Endothelial cell of umbilical vein (primary cell): Measurements from ENCODE around the gene GSDME. TPM values are rescaled to one million over a fixed set of nuclear protein-coding genes. Genes with fewer than 3 reads are reported as not detected.

ENCODE experiments used
- BruUV-seq: library from RNA; stranded (reverse); fragments of 400-500 nt; replicated peaks from 2 replicates; lab custom pipeline; 2021; lab: Mats Ljungman, UMichigan
- CTCF ChIA-PET: fragments of 300-600, 350-600 bp; sonication (Branson Sonifier 250); formaldehyde crosslinking; loops from one replicate; lab custom pipeline; 2021; ENCODE audit warnings: antibody characterized with exemption, inconsistent platforms; lab: Charles Lee
- POLR2A ChIA-PET: fragments of 300-600, 350-600 bp; sonication (Branson Sonifier 250); formaldehyde crosslinking; loops from one replicate; lab custom pipeline; 2021; ENCODE audit warnings: antibody characterized with exemption, inconsistent platforms; lab: Charles Lee
- DNase-seq: peaks from one replicate; pipeline ENCODE4 v3.0.0-alpha.2; 2011; ENCODE audit warnings: low read depth, low spot score
- FAIRE-seq: peaks from 2 replicates; lab custom pipeline; 2011; peaks lifted over from hg19 to GRCh38; lab: Jason Lieb, UNC
- H2AFZ ChIP-seq: 2 replicates; pipeline ENCODE4 v1.6.0; 2012; ENCODE audit warnings: low read depth, low read length, control low read depth, inconsistent platforms
- H3K27ac ChIP-seq: 2 replicates; pipeline ENCODE4 v1.5.1; 2011; ENCODE audit warnings: low read depth, mild to moderate bottlenecking, control low read depth, low read length, moderate library complexity; ENCODE audit not compliant: insufficient read depth
- H3K27me3 ChIP-seq, 2 experiments: 2 replicates each; pipeline versions ENCODE4 v1.6.0 to v1.6.1; 2011; ENCODE audit warnings: low read length in 2 of 2, mixed read lengths in 1 of 2; ENCODE audit not compliant: control insufficient read depth in 2 of 2, insufficient read depth in 2 of 2
- H3K36me3 ChIP-seq, 2 experiments: 2 replicates in 1 of 2; 3 replicates in 1 of 2; pipeline ENCODE4 v1.5.1; 2011; ENCODE audit warnings: low read length in 2 of 2, mild to moderate bottlenecking in 1 of 2, moderate library complexity in 1 of 2; ENCODE audit not compliant: control insufficient read depth in 2 of 2, insufficient read depth in 2 of 2; ENCODE audit errors: extremely low read depth in 1 of 2
- H3K4me1 ChIP-seq: 3 replicates; pipeline ENCODE4 v1.5.1; 2011; ENCODE audit warnings: mild to moderate bottlenecking, low read length; ENCODE audit not compliant: control insufficient read depth, insufficient read depth; ENCODE audit errors: extremely low read depth
- H3K4me2 ChIP-seq: 2 replicates; pipeline ENCODE4 v1.6.1; 2011; ENCODE audit warnings: low read length, control low read depth, mixed read lengths; ENCODE audit not compliant: insufficient read depth
- H3K4me3 ChIP-seq, 3 experiments: fragments of 200-600 bp in 1 of 3; sonication (generic), shearing (Covaris generic) in 1 of 3; replicated peaks in 1 of 3; 2 replicates each; pipeline ENCODE4 v1.5.1; 2011 to 2016; ENCODE audit warnings: control low read depth in 3 of 3, low read length in 3 of 3, mild to moderate bottlenecking in 2 of 3, inconsistent platforms in 1 of 3, low read depth in 1 of 3, moderate library complexity in 1 of 3; ENCODE audit not compliant: insufficient read depth in 1 of 3
- H3K79me2 ChIP-seq: 2 replicates; pipeline ENCODE4 v1.6.0; 2012; ENCODE audit warnings: low read length, inconsistent platforms; ENCODE audit not compliant: control insufficient read depth, insufficient read depth
- H3K9ac ChIP-seq: replicated peaks from 2 replicates; pipeline ENCODE3; 2011; ENCODE audit warnings: low read length, control low read depth; ENCODE audit not compliant: insufficient read depth; ENCODE audit errors: extremely low read depth
- H3K9me1 ChIP-seq: replicated peaks from 3 replicates; pipeline ENCODE4 v1.6.0; 2011; ENCODE audit warnings: mild to moderate bottlenecking, low read length; ENCODE audit not compliant: control insufficient read depth, insufficient read depth; ENCODE audit errors: extremely low read depth
- H3K9me3 ChIP-seq: replicated peaks from 2 replicates; pipeline ENCODE4 v1.5.1; 2012; ENCODE audit warnings: low read length, inconsistent platforms; ENCODE audit not compliant: control insufficient read depth, insufficient read depth
- H4K20me1 ChIP-seq: replicated peaks from 2 replicates; pipeline ENCODE3; 2011; ENCODE audit warnings: mild to moderate bottlenecking, low read length; ENCODE audit not compliant: control insufficient read depth, insufficient read depth; ENCODE audit errors: extremely low read depth
- EZH2 ChIP-seq: IDR thresholded peaks from 2 replicates; pipeline ENCODE4 v1.6.1; 2012; ENCODE audit warnings: borderline replicate concordance, low read depth, mild to moderate bottlenecking, moderate library complexity, low read length, inconsistent platforms; ENCODE audit not compliant: severe bottlenecking
- FOS ChIP-seq: IDR thresholded peaks from 2 replicates; pipeline ENCODE4 v1.6.1; 2011; ENCODE audit warnings: mild to moderate bottlenecking, low read length, moderate library complexity, borderline replicate concordance; ENCODE audit not compliant: insufficient read depth
- GATA2 ChIP-seq: IDR thresholded peaks from 2 replicates; pipeline ENCODE4 v1.7.0; 2011; ENCODE audit warnings: low read depth, mild to moderate bottlenecking, moderate library complexity, mixed read lengths, low read length; ENCODE audit not compliant: insufficient read length, insufficient read depth
- JUN ChIP-seq: IDR thresholded peaks from 2 replicates; pipeline ENCODE4 v1.6.1; 2011; ENCODE audit warnings: borderline replicate concordance, low read depth; ENCODE audit not compliant: insufficient read length, insufficient read depth
- MAX ChIP-seq: IDR thresholded peaks from 2 replicates; pipeline ENCODE4 v1.6.1; 2011; ENCODE audit not compliant: insufficient read depth, insufficient read length
- MYC ChIP-seq: IDR thresholded peaks from one replicate; pipeline ENCODE4 v1.6.1; 2011; ENCODE audit warnings: mild to moderate bottlenecking, low read depth, low read length
- POLR2A ChIP-seq: IDR thresholded peaks from 2 replicates; pipeline ENCODE4 v1.6.1; 2012; ENCODE audit warnings: low read depth, mild to moderate bottlenecking, control low read depth, low read length
- POLR2AphosphoS5 ChIP-seq: IDR thresholded peaks from 2 replicates; pipeline ENCODE4 v1.6.1; 2012; ENCODE audit warnings: low read depth, mild to moderate bottlenecking, control low read depth, low read length, moderate library complexity; ENCODE audit not compliant: insufficient read depth
- dilution Hi-C: fragments of 300-500 bp; cut with MboI; formaldehyde crosslinking; loops from one replicate; pipeline ENCODE4 v1.15.0; 2019; ENCODE audit warnings: low sequenced_read_pairs; ENCODE audit not compliant: extremely low pct_ligation_motif_present
- intact Hi-C: fragments of 100-400 bp; cut with micrococcal nuclease; formaldehyde crosslinking; loops from one replicate; pipeline ENCODE4 v1.10.0; 2022
- polyA plus RNA-seq, 4 experiments: library from polyadenylated mRNA; depleted of rRNA in 3 of 4; stranded (reverse) in 3 of 4; unstranded in 1 of 4; fragments of >200 nt; gene quantifications; 2 replicates each; pipeline versions ENCODE4 v1.2.1 to v1.2.3, GENCODE V29; 2011 to 2012; ENCODE audit warnings: missing spikeins in 1 of 4
- total RNA-seq: library from RNA; stranded (reverse); gene quantifications from 2 replicates; pipeline ENCODE4 v1.2.3, GENCODE V29; 2021
- TF ChIP-seq, protein P1 (sequence below), 2 donors: IDR thresholded peaks; 1 replicate in 1 of 2; 2 replicates in 1 of 2; pipeline ENCODE4 v1.5.1; 2011; ENCODE audit warnings: low read length in 2 of 2, mild to moderate bottlenecking in 2 of 2, moderate library complexity in 2 of 2, control low read depth in 1 of 2, inconsistent platforms in 1 of 2, low read depth in 1 of 2; ENCODE audit not compliant: insufficient read depth in 1 of 2; ENCODE audit errors: extremely low read depth in 1 of 2

Gene GSDME
- total and polyA plus RNA-seq, 2 donors (not counting 3 experiments of a cell fraction or from before 2014, with no cell fraction given) = 21.1 to 23.4 TPM

DNA sequence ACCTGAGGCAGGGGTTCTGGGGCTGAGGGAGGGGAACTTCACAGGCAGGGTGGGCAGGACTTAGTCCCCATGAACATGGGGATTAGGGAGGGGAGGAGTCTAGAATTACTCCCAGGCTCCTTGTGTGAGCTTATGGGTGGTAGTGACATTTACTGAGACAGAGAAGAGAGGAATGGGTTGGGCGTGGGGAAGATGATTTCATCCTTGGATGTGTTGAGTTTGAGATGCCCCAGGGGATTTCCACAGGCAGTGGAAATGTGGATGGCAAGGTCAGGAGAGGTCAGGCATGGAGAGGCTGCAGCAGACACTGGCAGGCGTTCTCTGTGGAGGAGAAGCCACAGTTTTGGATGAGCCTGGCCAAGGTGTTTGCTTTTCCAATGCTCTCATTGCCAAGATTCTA is 26.4 kb upstream of the GSDME start:
- no peak overlapping the region for H3K27ac ChIP-seq
- no peak overlapping the region for H3K4me3 ChIP-seq
- no peaks in the 10 kb centered on the region for H3K79me2 ChIP-seq
- no peak overlapping the region for H2AFZ ChIP-seq
- H3K4me2 ChIP-seq = no peak overlapping the region
- H3K27me3 ChIP-seq = no peaks in the 10 kb centered on the region
- CTCF ChIA-PET = no interaction called here
- H3K9me3 ChIP-seq = no peaks in the 10 kb centered on the region
- no TSS peak for BruUV-seq
- peaks cover 7% of the 10 kb centered on the region for H3K4me1 ChIP-seq
- TF ChIP-seq FOS (no peak), POLR2AphosphoS5 (no peak), EZH2 (no peak), POLR2A (no peak), GATA2 (no peak), MAX (no peak), JUN (no peak), MYC (no peak)
- TF ChIP-seq, protein P1, sequence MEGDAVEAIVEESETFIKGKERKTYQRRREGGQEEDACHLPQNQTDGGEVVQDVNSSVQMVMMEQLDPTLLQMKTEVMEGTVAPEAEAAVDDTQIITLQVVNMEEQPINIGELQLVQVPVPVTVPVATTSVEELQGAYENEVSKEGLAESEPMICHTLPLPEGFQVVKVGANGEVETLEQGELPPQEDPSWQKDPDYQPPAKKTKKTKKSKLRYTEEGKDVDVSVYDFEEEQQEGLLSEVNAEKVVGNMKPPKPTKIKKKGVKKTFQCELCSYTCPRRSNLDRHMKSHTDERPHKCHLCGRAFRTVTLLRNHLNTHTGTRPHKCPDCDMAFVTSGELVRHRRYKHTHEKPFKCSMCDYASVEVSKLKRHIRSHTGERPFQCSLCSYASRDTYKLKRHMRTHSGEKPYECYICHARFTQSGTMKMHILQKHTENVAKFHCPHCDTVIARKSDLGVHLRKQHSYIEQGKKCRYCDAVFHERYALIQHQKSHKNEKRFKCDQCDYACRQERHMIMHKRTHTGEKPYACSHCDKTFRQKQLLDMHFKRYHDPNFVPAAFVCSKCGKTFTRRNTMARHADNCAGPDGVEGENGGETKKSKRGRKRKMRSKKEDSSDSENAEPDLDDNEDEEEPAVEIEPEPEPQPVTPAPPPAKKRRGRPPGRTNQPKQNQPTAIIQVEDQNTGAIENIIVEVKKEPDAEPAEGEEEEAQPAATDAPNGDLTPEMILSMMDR (IDR thresholded peaks at IDR 0.05; ENCODE audit: extremely low read depth in 1 of 2, insufficient read depth in 1 of 2, low read depth in 1 of 2, low read length in 2 of 2) = no peak
- no peaks in the 10 kb centered on the region for H3K9me1 ChIP-seq
- H3K9ac ChIP-seq = no peak overlapping the region
- no peak for DNase-seq
- intact Hi-C loops (no loop called here), dilution Hi-C loops (no loop called here)
- no peak for FAIRE-seq
- POLR2A ChIA-PET = no interaction called here
- no peaks in the 10 kb centered on the region for H3K36me3 ChIP-seq
- no peaks in the 10 kb centered on the region for H4K20me1 ChIP-seq
